B cell (primary cell): ENCODE data around the gene SLC9A5.

Source experiments
- CTCF ChIP-seq: fragments of 200-600 bp; IDR thresholded peaks from one replicate; pipeline ENCODE4 v1.8.0; 2022; ENCODE audit warnings: antibody characterized with exemption, mild to moderate bottlenecking
- EZH2 ChIP-seq: IDR thresholded peaks from 2 replicates; pipeline ENCODE4 v1.6.1; 2012; ENCODE audit warnings: borderline replicate concordance, low read depth, mild to moderate bottlenecking, moderate library complexity, low read length; ENCODE audit not compliant: insufficient read depth, poor library complexity, severe bottlenecking

DNA sequence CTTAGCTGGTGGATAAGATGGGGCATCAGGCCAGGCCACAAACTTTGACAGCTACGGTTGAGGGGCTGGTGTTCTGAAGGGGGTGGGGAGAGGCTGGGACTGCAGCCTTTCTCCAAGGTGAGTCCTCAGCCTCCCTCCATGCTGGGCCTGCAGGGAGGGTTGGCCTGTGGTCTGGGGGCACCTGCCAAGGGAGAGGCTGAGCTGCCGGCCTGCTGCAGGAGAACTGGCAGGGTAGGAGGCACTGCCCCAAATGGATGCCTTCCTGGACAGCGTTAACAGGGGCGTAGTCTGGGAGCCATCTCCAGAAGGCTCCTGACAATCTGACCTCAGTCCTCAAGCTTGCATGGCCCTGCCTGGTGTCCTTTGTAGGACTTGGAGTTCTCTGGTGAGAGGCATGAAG is 44.7 kb upstream of the SLC9A5 start:
- TF ChIP-seq CTCF (no peak), EZH2 (no peak)
